Omental fat pad (tissue), 4 donors: Measurements from ENCODE around the gene ZNF688. TPM values are rescaled to one million over a fixed set of nuclear protein-coding genes. Genes with fewer than 3 reads are reported as not detected.

Source experiments
- ATAC-seq: fragments of 150-250 bp; one replicate; pipeline ENCODE4 v1.9.1; 2016; ENCODE audit warnings: mild to moderate bottlenecking, moderate library complexity; ENCODE audit not compliant: low FRiP score
- DNase-seq: peaks from one replicate; pipeline ENCODE4 v3.0.0-alpha.2; 2019; ENCODE audit warnings: low spot score
- CTCF ChIP-seq, 3 donors: fragments of 450-650 bp; IDR thresholded peaks; one replicate each; pipeline ENCODE4 v1.5.1; 2016 to 2017; ENCODE audit warnings: antibody characterized with exemption in 3 of 3, mild to moderate bottlenecking in 3 of 3, moderate library complexity in 2 of 3
- total RNA-seq, 4 donors: library from RNA; depleted of rRNA; stranded (reverse); fragments of >200 nt; gene quantifications; one replicate each; pipeline ENCODE4 v1.1.0, GENCODE V29; 2016

The ZNF688 gene
- total RNA-seq, 4 donors from 2014 or later = 7.4 to 24.0 (median 13.3) TPM

GRCh38 chr16:30535777-30536190 is 35.7 kb downstream of the ZNF688 start:
- DNase-seq (no peak), ATAC-seq (peak; percentile 80)
- TF ChIP-seq CTCF (IDR thresholded peaks at IDR 0.05) = no peak

GRCh38 chr16:30535106-30535776 is 36.3 kb downstream of the ZNF688 start:
- DNase-seq (no peak), ATAC-seq (no peak)
- no peak for TF ChIP-seq CTCF (IDR thresholded peaks at IDR 0.05)

- no peak for TF ChIP-seq CTCF (IDR thresholded peaks at IDR 0.05)
- ATAC-seq (peak; percentile 88), DNase-seq (peak; percentile 87)
Measured at GRCh38 chr16:30534368-30535105, 37.0 kb downstream of the ZNF688 start, which contains the start of gene ZNF747. Gene ZNF747, minus strand, starts transcription at chr16:30534858. Its CDS starts 179 bp downstream, at chr16:30534679.

- no peak for ATAC-seq
- TF ChIP-seq CTCF (IDR thresholded peaks at IDR 0.05) = no peak
- no peak for DNase-seq
Measured at GRCh38 chr16:30533748-30534367, 37.7 kb downstream of the ZNF688 start.

- ATAC-seq = no peak
- no peak for TF ChIP-seq CTCF (IDR thresholded peaks at IDR 0.05)
Measured at GRCh38 chr16:30533146-30533522, 38.4 kb downstream of the ZNF688 start.

GRCh38 chr16:30532285-30533145 is 39.0 kb downstream of the ZNF688 start:
- DNase-seq (no peak), ATAC-seq (no peak)
- TF ChIP-seq CTCF (IDR thresholded peaks at IDR 0.05) = no peak

More at GRCh38 chr16:30533146-30533522, 38.4 kb downstream of the ZNF688 start:
- DNase-seq = no peak
